SK-N-SH (cell line): ENCODE results near the gene ROR2. TPM values are rescaled to one million over a fixed set of nuclear protein-coding genes. Genes with fewer than 3 reads are reported as not detected.

Experiments used
- CTCF ChIA-PET: fragments of 300-600, 350-600 bp; formaldehyde crosslinking; extraction: SDS; loops from one replicate; lab custom pipeline; 2021; lab: Yijun Ruan, JAX
- POLR2A ChIA-PET: fragments of 350-600 bp; sonication (Branson Sonifier 250); formaldehyde crosslinking; extraction: SDS; loops from one replicate; lab custom pipeline; 2020; ENCODE audit warnings: antibody characterized with exemption, inconsistent platforms; lab: Yijun Ruan, JAX
- DNase-seq: peaks from one replicate; pipeline ENCODE4 v3.0.0; 2012
- H2AFZ ChIP-seq: fragments of 200-600 bp; sonication (generic); 2 replicates; pipeline ENCODE4 v1.8.1; 2016; ENCODE audit warnings: antibody characterized with exemption, mild to moderate bottlenecking, low read depth
- H3F3A ChIP-seq: fragments of 200-600 bp; sonication (generic); replicated peaks from 2 replicates; pipeline ENCODE3; 2016; ENCODE audit warnings: antibody characterized with exemption, mild to moderate bottlenecking; ENCODE audit not compliant: insufficient read depth
- H3K27ac ChIP-seq, 2 experiments: fragments of 200-500 bp in 1 of 2; fragments of 200-600 bp in 1 of 2; sonication (Bioruptor generic) in 1 of 2; sonication (generic), shearing (Covaris generic) in 1 of 2; 2 replicates each; pipeline versions ENCODE4 v1.5.1 to v1.6.1; 2014 to 2016; ENCODE audit warnings: low read depth in 2 of 2, inconsistent platforms in 1 of 2, low read length in 1 of 2, mild to moderate bottlenecking in 1 of 2, mixed read lengths in 1 of 2
- H3K27me3 ChIP-seq: fragments of 200-600 bp; sonication (generic), shearing (Covaris generic); 2 replicates; pipeline ENCODE4 v1.6.1; 2016; ENCODE audit warnings: mixed run types; ENCODE audit not compliant: insufficient read depth
- H3K36me3 ChIP-seq, 2 experiments: fragments of 200-500 bp in 1 of 2; fragments of 200-600 bp in 1 of 2; sonication (Bioruptor generic) in 1 of 2; sonication (generic) in 1 of 2; replicated peaks in 1 of 2; 2 replicates each; pipeline versions ENCODE3 to v1.5.1; 2014 to 2016; ENCODE audit warnings: low read length in 1 of 2, mild to moderate bottlenecking in 1 of 2; ENCODE audit not compliant: insufficient read depth in 2 of 2, control insufficient read depth in 1 of 2
- H3K4me1 ChIP-seq, 2 experiments: fragments of 200-500 bp in 1 of 2; fragments of 200-600 bp in 1 of 2; sonication (Bioruptor generic) in 1 of 2; sonication (generic), shearing (Covaris generic) in 1 of 2; 2 replicates each; pipeline versions ENCODE4 v1.5.1 to v1.6.1; 2014 to 2016; ENCODE audit warnings: low read depth in 1 of 2, low read length in 1 of 2, mixed run types in 1 of 2; ENCODE audit not compliant: insufficient read depth in 2 of 2, control insufficient read depth in 1 of 2
- H3K4me2 ChIP-seq: fragments of 200-600 bp; sonication (generic), shearing (Covaris generic); 2 replicates; pipeline ENCODE4 v1.6.1; 2017; ENCODE audit warnings: mixed run types
- H3K4me3 ChIP-seq, 2 experiments: fragments of 200-500 bp in 1 of 2; fragments of 200-600 bp in 1 of 2; sonication (Bioruptor generic) in 1 of 2; sonication (generic), shearing (Covaris generic) in 1 of 2; 2 replicates each; pipeline versions ENCODE4 v1.5.1 to v1.8.1; 2014 to 2016; ENCODE audit warnings: low read depth in 2 of 2, inconsistent platforms in 1 of 2, low read length in 1 of 2, mild to moderate bottlenecking in 1 of 2, mixed read lengths in 1 of 2, moderate library complexity in 1 of 2
- H3K79me2 ChIP-seq: fragments of 200-600 bp; sonication (generic); 2 replicates; pipeline ENCODE4 v1.8.1; 2017; ENCODE audit warnings: mild to moderate bottlenecking; ENCODE audit not compliant: insufficient read depth
- H3K9ac ChIP-seq: fragments of 200-600 bp; sonication (generic); 2 replicates; pipeline ENCODE4 v1.6.1; 2017; ENCODE audit warnings: mixed run types
- H3K9me2 ChIP-seq: fragments of 200-600 bp; sonication (generic); 2 replicates; pipeline ENCODE4 v1.6.1; 2017; ENCODE audit warnings: mixed run types
- H3K9me3 ChIP-seq: fragments of 200-600 bp; sonication (generic); 2 replicates; pipeline ENCODE4 v1.6.1; 2017; ENCODE audit warnings: mixed run types, mild to moderate bottlenecking, moderate library complexity
- H4K20me1 ChIP-seq: fragments of 200-600 bp; sonication (generic); 2 replicates; pipeline ENCODE4 v1.6.1; 2017; ENCODE audit warnings: mild to moderate bottlenecking, mixed run types; ENCODE audit not compliant: insufficient read depth
- CHD2 ChIP-seq: fragments of 150-350 bp; IDR thresholded peaks from 2 replicates; pipeline ENCODE4 v1.6.1; 2018; ENCODE audit warnings: low read length; ENCODE audit not compliant: partially characterized antibody
- ELF1 ChIP-seq: IDR thresholded peaks from 2 replicates; pipeline ENCODE4 v1.4.0; 2012
- EP300 ChIP-seq, 2 experiments: IDR thresholded peaks; 2 replicates each; pipeline versions ENCODE4 v1.4.0 to v1.6.1; 2012; ENCODE audit warnings: borderline replicate concordance in 1 of 2, low read depth in 1 of 2, low read length in 1 of 2
- EZH2phosphoT487 ChIP-seq: fragments of 200-600 bp; sonication (generic); IDR thresholded peaks from 2 replicates; pipeline ENCODE4 v1.6.1; 2017; ENCODE audit warnings: low read depth, mixed run types, mild to moderate bottlenecking, antibody characterized with exemption, moderate library complexity, borderline replicate concordance
- FOSL2 ChIP-seq: IDR thresholded peaks from 2 replicates; pipeline ENCODE4 v1.4.0; 2012; ENCODE audit warnings: low read depth, mild to moderate bottlenecking, moderate library complexity, borderline replicate concordance
- FOXM1 ChIP-seq: IDR thresholded peaks from 2 replicates; pipeline ENCODE4 v1.4.0; 2012; ENCODE audit warnings: low read depth, mild to moderate bottlenecking
- GABPA ChIP-seq: IDR thresholded peaks from 2 replicates; pipeline ENCODE4 v1.4.0; 2012; ENCODE audit warnings: low read depth, mild to moderate bottlenecking
- GATA2 ChIP-seq: sonication (generic); formaldehyde crosslinking; IDR thresholded peaks from 2 replicates; pipeline ENCODE4 v1.5.0; 2020; ENCODE audit warnings: mild to moderate bottlenecking, missing genetic modification reagents
- JUND ChIP-seq: IDR thresholded peaks from 2 replicates; pipeline ENCODE4 v1.4.0; 2012
- MAX ChIP-seq: IDR thresholded peaks from 2 replicates; pipeline ENCODE4 v1.4.0; 2012; ENCODE audit warnings: low read depth
- MXI1 ChIP-seq: IDR thresholded peaks from 2 replicates; pipeline ENCODE4 v1.6.1; 2012; ENCODE audit warnings: mild to moderate bottlenecking, low read depth, low read length, improper control_type of control experiment
- NFIC ChIP-seq: IDR thresholded peaks from 2 replicates; pipeline ENCODE4 v1.4.0; 2012; ENCODE audit warnings: borderline replicate concordance
- NRF1 ChIP-seq: IDR thresholded peaks from 2 replicates; pipeline ENCODE4 v1.6.1; 2012; ENCODE audit warnings: low read depth, mild to moderate bottlenecking, low read length
- PBX3 ChIP-seq: IDR thresholded peaks from 2 replicates; pipeline ENCODE4; 2012
- RCOR1 ChIP-seq: fragments of 150-350 bp; IDR thresholded peaks from 2 replicates; pipeline ENCODE4 v1.6.1; 2017; ENCODE audit warnings: antibody characterized with exemption, low read length
- RFX5 ChIP-seq: IDR thresholded peaks from 2 replicates; pipeline ENCODE4 v1.6.1; 2012; ENCODE audit warnings: mild to moderate bottlenecking, improper control_type of control experiment, low read length
- RXRA ChIP-seq: IDR thresholded peaks from 2 replicates; pipeline ENCODE4 v1.4.0; 2012; ENCODE audit warnings: low read depth, mild to moderate bottlenecking, borderline replicate concordance
- SIN3A ChIP-seq: IDR thresholded peaks from 2 replicates; pipeline ENCODE4 v1.6.1; 2012; ENCODE audit warnings: low read depth, mild to moderate bottlenecking, low read length, moderate library complexity, borderline replicate concordance
- TAF1 ChIP-seq: IDR thresholded peaks from 2 replicates; pipeline ENCODE4 v1.6.1; 2012; ENCODE audit warnings: low read depth, mild to moderate bottlenecking, low read length, moderate library complexity, borderline replicate concordance
- TCF12 ChIP-seq: IDR thresholded peaks from 2 replicates; pipeline ENCODE4 v1.4.0; 2012
- USF2 ChIP-seq: fragments of 150-350 bp; IDR thresholded peaks from 2 replicates; pipeline ENCODE4 v1.6.1; 2017; ENCODE audit warnings: antibody characterized with exemption, low read length, low read depth, borderline replicate concordance
- YY1 ChIP-seq: IDR thresholded peaks from 2 replicates; pipeline ENCODE4 v1.4.0; 2012; ENCODE audit warnings: low read depth, mild to moderate bottlenecking
- WGBS: methylation state at CpG from one replicate; pipeline ENCODE4 v1.1.6; 2017; ENCODE audit warnings: low lambda C conversion rate; 5-methylcytosine and 5-hydroxymethylcytosine counted together
- polyA plus RNA-seq, 3 experiments: library from polyadenylated mRNA; depleted of rRNA; stranded (reverse); fragments of >200 nt; gene quantifications; 2 replicates each; pipeline ENCODE4 v1.2.3, GENCODE V29; 2012
- TF ChIP-seq, protein P1 (sequence below): IDR thresholded peaks from 2 replicates; pipeline ENCODE4 v1.4.0; 2012; ENCODE audit warnings: low read depth, borderline replicate concordance
- TF ChIP-seq, protein P2 (sequence below): fragments of 150-350 bp; IDR thresholded peaks from 2 replicates; pipeline ENCODE4 v1.6.1; 2016; ENCODE audit warnings: mild to moderate bottlenecking, low read depth, low read length

ROR2 gene
- polyA plus RNA-seq, 1 of the 3 experiments (the other 2 are of a cell fraction) = 0.43 TPM

GRCh38 chr9:91805031-91805430, 145.0 kb downstream of the ROR2 start:
- H3K4me3 ChIP-seq = no peak overlapping the region
- H3K79me2 ChIP-seq = no peaks in the 10 kb centered on the region
- POLR2A ChIA-PET = no interaction called here
- no peak overlapping the region for H2AFZ ChIP-seq
- 51% methylated on average over 3 of the region's 5 CpGs for WGBS
- no peak for DNase-seq
- TF ChIP-seq EP300 (IDR thresholded peaks at IDR 0.05; ENCODE audit: borderline replicate concordance in 1 of 2, low read depth in 1 of 2, low read length in 1 of 2) = no peak
- TF ChIP-seq NFIC = no peak
- no peak for TF ChIP-seq MXI1
- TF ChIP-seq, protein P1, sequence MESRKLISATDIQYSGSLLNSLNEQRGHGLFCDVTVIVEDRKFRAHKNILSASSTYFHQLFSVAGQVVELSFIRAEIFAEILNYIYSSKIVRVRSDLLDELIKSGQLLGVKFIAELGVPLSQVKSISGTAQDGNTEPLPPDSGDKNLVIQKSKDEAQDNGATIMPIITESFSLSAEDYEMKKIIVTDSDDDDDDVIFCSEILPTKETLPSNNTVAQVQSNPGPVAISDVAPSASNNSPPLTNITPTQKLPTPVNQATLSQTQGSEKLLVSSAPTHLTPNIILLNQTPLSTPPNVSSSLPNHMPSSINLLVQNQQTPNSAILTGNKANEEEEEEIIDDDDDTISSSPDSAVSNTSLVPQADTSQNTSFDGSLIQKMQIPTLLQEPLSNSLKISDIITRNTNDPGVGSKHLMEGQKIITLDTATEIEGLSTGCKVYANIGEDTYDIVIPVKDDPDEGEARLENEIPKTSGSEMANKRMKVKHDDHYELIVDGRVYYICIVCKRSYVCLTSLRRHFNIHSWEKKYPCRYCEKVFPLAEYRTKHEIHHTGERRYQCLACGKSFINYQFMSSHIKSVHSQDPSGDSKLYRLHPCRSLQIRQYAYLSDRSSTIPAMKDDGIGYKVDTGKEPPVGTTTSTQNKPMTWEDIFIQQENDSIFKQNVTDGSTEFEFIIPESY = no peak
- TF ChIP-seq JUND = no peak
- TF ChIP-seq, protein P2, sequence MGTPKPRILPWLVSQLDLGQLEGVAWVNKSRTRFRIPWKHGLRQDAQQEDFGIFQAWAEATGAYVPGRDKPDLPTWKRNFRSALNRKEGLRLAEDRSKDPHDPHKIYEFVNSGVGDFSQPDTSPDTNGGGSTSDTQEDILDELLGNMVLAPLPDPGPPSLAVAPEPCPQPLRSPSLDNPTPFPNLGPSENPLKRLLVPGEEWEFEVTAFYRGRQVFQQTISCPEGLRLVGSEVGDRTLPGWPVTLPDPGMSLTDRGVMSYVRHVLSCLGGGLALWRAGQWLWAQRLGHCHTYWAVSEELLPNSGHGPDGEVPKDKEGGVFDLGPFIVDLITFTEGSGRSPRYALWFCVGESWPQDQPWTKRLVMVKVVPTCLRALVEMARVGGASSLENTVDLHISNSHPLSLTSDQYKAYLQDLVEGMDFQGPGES = no peak
- no peak for TF ChIP-seq ELF1
- TF ChIP-seq TCF12 = no peak
- TF ChIP-seq YY1 = no peak
- no peak for TF ChIP-seq GABPA
- H4K20me1 ChIP-seq = no peaks in the 10 kb centered on the region
- H3K9ac ChIP-seq = no peak overlapping the region
- H3K4me2 ChIP-seq = no peak overlapping the region
- CTCF ChIA-PET = interaction anchor here (0.7 to 1.6 kb wide), 2 partner anchors 46 to 145 kb away, joined by 4 to 5 read pairs; partner anchors contain the start of gene ROR2
- no peaks in the 10 kb centered on the region for H3K9me2 ChIP-seq
- H3K27me3 ChIP-seq = no peaks in the 10 kb centered on the region
- no peak overlapping the region for H3K27ac ChIP-seq
- no peaks in the 10 kb centered on the region for H3K36me3 ChIP-seq
- H3K4me1 ChIP-seq = peaks cover 0 to 31% of the 10 kb centered on the region in 2 experiments; a peak in 1 of 4 replicates
- no peaks in the 10 kb centered on the region for H3K9me3 ChIP-seq
- no peaks in the 10 kb centered on the region for H3F3A ChIP-seq

DNA sequence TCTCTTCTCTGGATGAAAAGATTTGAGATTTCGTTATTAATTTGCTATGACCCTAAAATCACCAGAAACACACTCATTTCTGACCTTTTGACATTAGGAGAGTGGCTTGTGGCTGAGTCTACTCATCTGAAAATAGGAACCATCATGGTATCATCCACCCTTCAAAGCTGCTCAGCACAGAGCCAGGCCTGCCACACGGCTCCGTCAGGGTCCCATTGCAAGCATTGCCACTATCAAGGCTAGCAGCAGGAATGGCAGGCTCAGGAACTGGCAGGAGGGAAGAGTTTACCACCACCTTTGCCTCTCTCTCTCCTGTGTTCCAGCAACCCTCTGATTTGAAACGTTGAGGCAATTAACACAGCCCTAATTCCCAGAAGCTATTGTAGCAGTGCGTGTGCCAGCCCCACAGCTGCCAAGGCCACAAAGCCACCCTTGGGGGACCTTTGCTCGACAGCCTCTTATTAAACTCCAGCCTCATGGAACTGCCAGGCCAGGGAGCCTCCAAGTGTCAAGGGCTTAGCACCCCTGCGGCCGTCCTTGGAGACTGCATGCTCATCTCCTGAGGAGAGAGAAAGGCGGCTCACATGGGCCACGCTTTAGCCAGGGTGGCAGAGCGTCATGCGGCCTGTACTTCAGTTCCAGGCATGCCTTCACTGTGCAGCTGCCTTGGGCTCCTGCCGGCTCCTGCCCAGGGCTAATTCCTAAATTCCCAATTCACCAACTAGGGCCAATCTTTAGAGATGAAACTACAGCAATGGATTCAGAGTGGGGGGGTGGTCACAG, 145.9 kb downstream of the ROR2 start:
- H3K9ac ChIP-seq = no peak overlapping the region
- DNase-seq = no peak
- H3K9me3 ChIP-seq = no peaks in the 10 kb centered on the region
- no peaks in the 10 kb centered on the region for H3F3A ChIP-seq
- no peak overlapping the region for H3K4me2 ChIP-seq
- H3K36me3 ChIP-seq = no peaks in the 10 kb centered on the region
- H3K4me3 ChIP-seq = no peak overlapping the region
- H4K20me1 ChIP-seq = no peaks in the 10 kb centered on the region
- CTCF ChIA-PET = interaction anchor here (0.7 to 1.6 kb wide), 2 partner anchors 10 to 146 kb away, joined by 3 to 4 read pairs; partner anchors contain the start of gene ROR2
- POLR2A ChIA-PET = no interaction called here
- H3K4me1 ChIP-seq = peaks cover 0 to 30% of the 10 kb centered on the region in 2 experiments; a peak in 1 of 4 replicates
- no peaks in the 10 kb centered on the region for H3K9me2 ChIP-seq
- no peak overlapping the region for H3K27ac ChIP-seq
- WGBS = 66% methylated on average over 11 of the region's 13 CpGs
- no peak overlapping the region for H2AFZ ChIP-seq
- no peaks in the 10 kb centered on the region for H3K27me3 ChIP-seq
- no peaks in the 10 kb centered on the region for H3K79me2 ChIP-seq
- TF ChIP-seq FOSL2 (no peak), GATA2 (no peak), CHD2 (no peak), MAX (no peak), SIN3A (no peak), YY1 (no peak), TCF12 (no peak), PBX3 (no peak), RCOR1 (no peak), RFX5 (no peak), MXI1 (no peak), NRF1 (no peak), USF2 (no peak), TAF1 (no peak), EZH2phosphoT487 (no peak), FOXM1 (no peak), RXRA (no peak)
